ENCODE results near the gene ARHGAP5. TPM values are rescaled to one million over a fixed set of nuclear protein-coding genes. Genes with fewer than 3 reads are reported as not detected.

ARHGAP5 gene
- total and polyA plus RNA-seq, 2 donors (not counting 1 experiment from before 2014, with no cell fraction given): 6.4 to 65.0 TPM

GRCh38 chr14:32205984-32206383 is 128.9 kb downstream of the ARHGAP5 start:
- no peaks in the 10 kb centered on the region for H4K20me1 ChIP-seq (ENCODE audit: control insufficient read depth, insufficient read depth, low read length, poor library complexity, severe bottlenecking)
- POLR2A ChIA-PET: no interaction called here
- H3K4me3 ChIP-seq (ENCODE audit: control extremely low read depth in 1 of 5, extremely low read depth in 1 of 5, insufficient read depth in 1 of 5, low read depth in 2 of 5, low read length in 4 of 5): no peak overlapping the region
- WGBS (ENCODE audit: insufficient coverage): 39% methylated on average over 4 of the region's 4 CpGs
- no peaks in the 10 kb centered on the region for H3K79me2 ChIP-seq (ENCODE audit: control insufficient read depth, insufficient read depth, low read length)
- no peak overlapping the region for H3K9ac ChIP-seq (ENCODE audit: low read length)
- no peak for TF ChIP-seq EZH2 (IDR thresholded peaks at IDR 0.05; ENCODE audit: borderline replicate concordance, insufficient read depth, low read depth, low read length, poor library complexity, severe bottlenecking)
- TF ChIP-seq CTCF (IDR thresholded peaks at IDR 0.05): no peak
- peaks cover 39% of the 10 kb centered on the region for H3K4me1 Mint-ChIP-seq
- no peaks in the 10 kb centered on the region for H3K36me3 ChIP-seq (replicated peaks in 1 of 2; ENCODE audit: control extremely low read depth in 1 of 2, control insufficient read depth in 1 of 2, extremely low read depth in 1 of 2, insufficient read depth in 2 of 2, low read length in 1 of 2)
- no peak overlapping the region for H3K4me2 ChIP-seq (replicated peaks; ENCODE audit: low read depth, low read length, poor library complexity, severe bottlenecking)
- peak overlapping the region; percentile 32 for H3K27ac Mint-ChIP-seq
- H3K9me3 ChIP-seq (ENCODE audit: control extremely low read depth in 1 of 3, control insufficient read depth in 2 of 3, insufficient read depth in 1 of 3, low read length in 2 of 3): peaks cover 0 to 1% (median 0%) of the 10 kb centered on the region in 3 donors
- ATAC-seq (ENCODE audit: low read depth) (no peak), DNase-seq (peak; percentile 36)
- intact Hi-C loops (cut with micrococcal nuclease): loop anchor here (10.0 kb wide), 1 partner anchor 51 kb away; no protein-coding TSS in a partner anchor
- CTCF ChIA-PET: interaction anchor here (0.9 to 1.4 kb wide), 4 partner anchors 48 to 136 kb away, joined by 3 to 5 read pairs (median 4); partner anchors contain the start of gene ARHGAP5
- peaks cover 3% of the 10 kb centered on the region for H3K27me3 Mint-ChIP-seq
- H3K4me1 ChIP-seq (ENCODE audit: control insufficient read depth in 2 of 2, insufficient read depth in 2 of 2, low read length in 2 of 2): peaks cover 7 to 20% of the 10 kb centered on the region in 2 donors
- no peaks in the 10 kb centered on the region for H3K27me3 ChIP-seq (replicated peaks in 1 of 4; ENCODE audit: control extremely low read depth in 1 of 4, control insufficient read depth in 3 of 4, insufficient read depth in 4 of 4, low read length in 3 of 4)
- H3K4me3 Mint-ChIP-seq: peak overlapping the region; percentile 26
- no peak overlapping the region for H3K27ac ChIP-seq (ENCODE audit: low read length in 2 of 2)
- no peak overlapping the region for H2AFZ ChIP-seq (ENCODE audit: insufficient read depth, low read depth, low read length, poor library complexity, severe bottlenecking)
- H3K9me3 Mint-ChIP-seq (ENCODE audit: insufficient read depth): no peaks in the 10 kb centered on the region

GRCh38 chr14:32206552-32206951 is 129.4 kb downstream of the ARHGAP5 start:
- Histone ChIP-seq H3K79me2 (ENCODE audit: control insufficient read depth, insufficient read depth, low read length) (no peaks in the 10 kb centered on the region), H4K20me1 (ENCODE audit: control insufficient read depth, insufficient read depth, low read length, poor library complexity, severe bottlenecking) (no peaks in the 10 kb centered on the region), H3K4me3 (ENCODE audit: control extremely low read depth in 1 of 5, extremely low read depth in 1 of 5, insufficient read depth in 1 of 5, low read depth in 2 of 5, low read length in 4 of 5) (no peak overlapping the region), H3K27me3 (replicated peaks in 1 of 4; ENCODE audit: control extremely low read depth in 1 of 4, control insufficient read depth in 3 of 4, insufficient read depth in 4 of 4, low read length in 3 of 4) (no peaks in the 10 kb centered on the region), H3K9ac (ENCODE audit: low read length) (no peak overlapping the region), H3K4me2 (replicated peaks; ENCODE audit: low read depth, low read length, poor library complexity, severe bottlenecking) (no peak overlapping the region), H3K4me1 (ENCODE audit: control insufficient read depth in 2 of 2, insufficient read depth in 2 of 2, low read length in 2 of 2) (peaks cover 7 to 20% of the 10 kb centered on the region in 2 donors), H3K36me3 (replicated peaks in 1 of 2; ENCODE audit: control extremely low read depth in 1 of 2, control insufficient read depth in 1 of 2, extremely low read depth in 1 of 2, insufficient read depth in 2 of 2, low read length in 1 of 2) (no peaks in the 10 kb centered on the region), H2AFZ (ENCODE audit: insufficient read depth, low read depth, low read length, poor library complexity, severe bottlenecking) (no peak overlapping the region), H3K9me3 (ENCODE audit: control extremely low read depth in 1 of 3, control insufficient read depth in 2 of 3, insufficient read depth in 1 of 3, low read length in 2 of 3) (peaks cover 0 to 1% (median 0%) of the 10 kb centered on the region in 3 donors), H3K27ac (ENCODE audit: low read length in 2 of 2) (no peak overlapping the region)
- ChIA-PET CTCF (interaction anchor here (0.9 to 1.4 kb wide), 4 partner anchors 48 to 137 kb away, joined by 3 to 5 read pairs (median 4); partner anchors contain the start of gene ARHGAP5), POLR2A (no interaction called here)
- no peak for TF ChIP-seq EZH2 (IDR thresholded peaks at IDR 0.05; ENCODE audit: borderline replicate concordance, insufficient read depth, low read depth, low read length, poor library complexity, severe bottlenecking)
- no peak for TF ChIP-seq CTCF (IDR thresholded peaks at IDR 0.05)
- DNase-seq: no peak
- ATAC-seq (ENCODE audit: low read depth): no peak
- peak overlapping the region; percentile 17 for H3K27ac Mint-ChIP-seq
- peaks cover 37% of the 10 kb centered on the region for H3K4me1 Mint-ChIP-seq
- no peak overlapping the region for H3K4me3 Mint-ChIP-seq
- no peaks in the 10 kb centered on the region for H3K9me3 Mint-ChIP-seq (ENCODE audit: insufficient read depth)
- WGBS (ENCODE audit: insufficient coverage): 79% methylated on average over 2 of the region's 2 CpGs
- peaks cover 3% of the 10 kb centered on the region for H3K27me3 Mint-ChIP-seq
- intact Hi-C loops (cut with micrococcal nuclease): loop anchor here (10.0 kb wide), 1 partner anchor 52 kb away; no protein-coding TSS in a partner anchor

Data from B cell (primary cell).